BLaER1 (cell line): ENCODE measurements around the gene PSMD13.
"Not testable (repeated sequence)": the region's sequence is repeated elsewhere in the genome, so short reads cannot be mapped to it uniquely, and the experiment has no call there.

Source experiments
- H3K27ac ChIP-seq: shearing (Covaris generic); formaldehyde crosslinking; 2 replicates; pipeline ENCODE4 v1.8.1; 2022
- H3K27me3 ChIP-seq: shearing (Covaris generic); formaldehyde crosslinking; 2 replicates; pipeline ENCODE4 v1.8.1; 2022
- H3K36me3 ChIP-seq: shearing (Covaris generic); formaldehyde crosslinking; 2 replicates; pipeline ENCODE4 v1.8.1; 2022
- H3K4me1 ChIP-seq: shearing (Covaris generic); formaldehyde crosslinking; 2 replicates; pipeline ENCODE4 v1.8.1; 2022
- H3K4me2 ChIP-seq: shearing (Covaris generic); formaldehyde crosslinking; 2 replicates; pipeline ENCODE4 v1.8.1; 2022
- H3K4me3 ChIP-seq: shearing (Covaris generic); formaldehyde crosslinking; 2 replicates; pipeline ENCODE4 v1.8.1; 2022
- H3K9ac ChIP-seq: shearing (Covaris generic); formaldehyde crosslinking; 2 replicates; pipeline ENCODE4 v1.8.1; 2022
- H3K9me3 ChIP-seq: shearing (Covaris generic); formaldehyde crosslinking; 2 replicates; pipeline ENCODE4 v1.8.1; 2022
- H4K20me1 ChIP-seq: shearing (Covaris generic); formaldehyde crosslinking; 2 replicates; pipeline ENCODE4 v1.8.1; 2022
- Cebpa-rat ChIP-seq: shearing (Covaris generic); IDR thresholded peaks from 2 replicates; pipeline ENCODE4 v1.8.1; 2022

The PSMD13 gene

DNA sequence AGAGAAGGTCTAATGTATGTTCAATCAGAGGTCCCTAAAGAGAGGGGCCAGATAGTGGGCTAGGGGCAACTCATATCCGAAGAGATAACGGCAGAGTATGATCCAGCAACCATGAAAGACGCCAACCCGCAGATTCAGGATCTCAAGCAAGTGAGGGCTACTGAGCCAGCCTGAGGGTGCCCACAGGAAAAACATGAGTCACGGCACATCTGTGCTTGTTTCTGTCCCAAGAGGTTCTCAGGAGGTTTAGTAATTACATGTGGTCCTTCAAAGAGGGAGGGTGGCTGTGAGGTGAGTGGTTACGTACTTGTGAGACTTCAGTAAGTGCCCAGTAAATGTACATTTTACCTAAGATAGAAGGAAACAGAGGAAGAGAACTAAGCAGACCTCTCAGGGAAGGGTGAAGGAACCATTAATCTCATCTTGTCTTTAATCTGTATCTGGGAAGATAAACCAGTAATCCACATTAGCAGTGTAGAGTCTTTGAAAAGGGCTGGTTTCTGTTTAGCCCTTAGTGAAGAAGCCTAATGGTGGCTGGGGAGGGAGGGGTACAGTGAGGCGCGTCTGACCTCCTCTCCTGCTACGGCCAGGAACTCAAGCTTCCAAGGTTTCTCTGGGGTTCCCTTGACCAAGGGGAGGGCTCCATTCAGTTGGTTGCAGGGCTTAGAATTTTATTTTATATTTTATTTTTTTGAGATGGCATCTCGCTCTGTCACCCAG lies 10.9 kb upstream of the PSMD13 start:
- Histone ChIP-seq H3K4me3 (peak overlapping the region; percentile 17; the same call in 1 of the 2 replicates), H3K4me1 (peaks cover 53% of the 10 kb centered on the region), H4K20me1 (no peaks in the 10 kb centered on the region), H3K27ac (peak overlapping the region; percentile 82), H3K4me2 (peak overlapping the region; percentile 72), H3K36me3 (peaks cover 30% of the 10 kb centered on the region), H3K9me3 (no peaks in the 10 kb centered on the region), H3K27me3 (no peaks in the 10 kb centered on the region), H3K9ac (peak overlapping the region; percentile 44)
- TF ChIP-seq Cebpa-rat, result no peak

DNA sequence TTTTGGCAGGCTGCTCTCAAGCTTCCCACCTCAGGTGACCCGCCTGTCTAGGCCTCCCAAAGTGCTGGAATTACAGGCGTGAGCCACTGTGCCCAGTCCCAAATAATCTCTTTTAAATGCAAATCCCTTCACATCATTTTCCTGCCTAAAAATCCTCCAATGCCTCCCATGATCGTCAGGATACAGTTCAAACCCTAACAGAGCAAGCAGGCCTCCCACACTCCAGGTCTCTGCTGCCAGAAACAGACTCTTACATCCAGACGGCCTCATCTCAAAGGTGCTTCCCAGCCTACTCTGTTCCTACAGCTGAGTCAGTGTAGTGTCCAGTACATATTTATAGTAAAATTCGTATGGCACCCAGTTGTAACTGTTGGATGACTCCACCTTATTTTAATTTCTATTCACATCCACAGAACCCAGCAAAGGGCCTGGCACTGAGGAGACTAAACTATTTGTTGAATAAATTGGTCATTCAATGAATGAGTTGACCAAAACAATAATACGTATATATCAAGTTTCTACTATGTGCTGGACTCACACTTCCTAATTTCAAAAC lies 8.9 kb upstream of the PSMD13 start:
- TF ChIP-seq Cebpa-rat, result no peak
- no peak overlapping the region for H3K27ac ChIP-seq
- peaks cover 46% of the 10 kb centered on the region for H3K4me1 ChIP-seq
- H3K9me3 ChIP-seq, result no peaks in the 10 kb centered on the region
- H3K4me2 ChIP-seq, result no peak overlapping the region
- H4K20me1 ChIP-seq, result no peaks in the 10 kb centered on the region
- H3K27me3 ChIP-seq, result no peaks in the 10 kb centered on the region
- peaks cover 19% of the 10 kb centered on the region; the same call in 1 of the 2 replicates for H3K36me3 ChIP-seq
- no peak overlapping the region for H3K4me3 ChIP-seq
- no peak overlapping the region for H3K9ac ChIP-seq

DNA sequence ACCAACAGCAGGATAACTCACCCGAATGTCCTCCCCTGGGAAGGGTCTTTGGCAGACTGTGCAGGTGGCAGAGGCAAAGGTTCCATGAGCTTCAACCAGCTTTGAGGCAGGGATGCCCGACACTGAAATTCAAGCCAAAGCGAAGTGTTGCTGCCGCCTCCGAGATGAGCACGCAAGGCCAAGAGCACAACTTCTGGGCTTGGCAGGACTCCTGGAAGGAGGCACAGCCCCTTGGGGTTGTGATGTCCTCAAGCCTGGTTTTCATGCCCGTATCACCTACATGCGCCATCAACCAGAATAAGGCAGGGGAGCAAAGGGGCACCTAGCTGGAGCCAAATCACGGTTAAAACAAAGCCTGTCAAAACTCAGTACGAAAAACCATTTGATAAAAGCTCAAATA lies 6.3 kb upstream of the PSMD13 start:
- H3K4me3 ChIP-seq, result no peak overlapping the region
- peaks cover 17% of the 10 kb centered on the region; the same call in 1 of the 2 replicates for H3K36me3 ChIP-seq
- H3K4me2 ChIP-seq, result no peak overlapping the region
- no peak overlapping the region for H3K27ac ChIP-seq
- H3K9ac ChIP-seq, result no peak overlapping the region
- no peak for TF ChIP-seq Cebpa-rat
- no peaks in the 10 kb centered on the region for H3K27me3 ChIP-seq
- H4K20me1 ChIP-seq, result no peaks in the 10 kb centered on the region
- H3K9me3 ChIP-seq, result no peaks in the 10 kb centered on the region
- H3K4me1 ChIP-seq, result peaks cover 31% of the 10 kb centered on the region

DNA sequence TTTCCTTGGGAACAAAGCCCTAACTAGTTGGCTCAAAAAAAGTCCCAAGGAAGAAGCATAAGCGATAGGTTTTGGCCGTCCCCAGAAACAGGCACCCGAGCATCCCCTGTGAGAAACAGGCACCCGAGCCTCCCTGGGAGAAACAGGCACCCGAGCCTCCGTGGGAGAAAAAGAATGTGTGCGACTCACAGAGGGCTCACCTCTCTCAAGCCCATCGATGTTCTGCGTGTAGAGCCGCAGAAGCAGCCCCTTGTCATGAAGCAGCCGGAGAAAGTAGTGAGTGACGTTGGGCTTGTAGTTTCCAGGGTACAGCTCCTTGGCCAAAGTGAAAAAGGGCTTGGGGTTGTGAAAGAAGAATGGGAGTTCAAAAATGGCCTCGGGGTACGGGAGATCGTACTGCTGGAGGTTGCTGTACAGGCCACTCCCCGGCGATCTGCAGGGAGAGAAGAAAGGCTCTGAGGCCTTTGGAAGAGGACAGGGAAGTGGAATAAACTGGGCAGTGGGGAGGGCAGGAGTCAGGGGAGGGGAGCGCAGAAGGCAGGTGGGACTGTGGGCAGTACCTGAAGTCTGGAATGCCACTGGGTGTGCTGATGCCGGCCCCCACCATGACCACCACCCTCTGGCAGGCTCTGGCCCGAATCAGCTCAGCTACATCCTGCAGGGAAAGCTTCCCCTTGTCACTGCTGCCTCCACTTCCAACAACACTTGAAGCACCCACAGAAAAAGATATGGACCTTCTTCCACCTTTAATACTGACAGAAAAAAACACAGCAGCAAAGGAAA lies 3.8 kb upstream of the PSMD13 start:
- Histone ChIP-seq H3K27me3 (no peaks in the 10 kb centered on the region), H3K27ac (no peak overlapping the region), H3K4me2 (no peak overlapping the region), H4K20me1 (peaks cover 10% of the 10 kb centered on the region; the same call in 1 of the 2 replicates), H3K4me3 (no peak overlapping the region), H3K36me3 (peaks cover 17% of the 10 kb centered on the region; the same call in 1 of the 2 replicates), H3K9me3 (no peaks in the 10 kb centered on the region), H3K4me1 (peaks cover 26% of the 10 kb centered on the region), H3K9ac (no peak overlapping the region)
- no peak for TF ChIP-seq Cebpa-rat

DNA sequence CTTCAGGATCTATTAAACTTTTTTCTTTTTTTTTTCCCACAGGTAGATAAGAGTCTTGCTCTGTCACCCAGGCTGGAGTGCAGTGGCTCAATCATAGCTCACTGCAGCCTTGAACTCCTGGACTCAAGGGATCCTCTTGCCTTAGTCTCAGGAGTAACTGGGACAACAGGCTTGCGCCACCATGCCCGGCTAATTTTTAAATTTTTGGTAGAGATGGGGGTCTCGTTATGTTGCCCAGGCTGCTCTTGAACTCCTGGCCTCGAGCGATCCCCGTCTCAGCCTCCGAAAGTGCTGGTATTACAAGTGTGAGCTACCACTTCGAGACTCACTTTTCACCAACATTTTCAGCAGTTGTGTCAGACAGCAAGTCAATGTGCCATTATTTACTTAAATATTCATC lies 1.6 kb upstream of the PSMD13 start:
- peak overlapping the region; percentile 94 for H3K4me2 ChIP-seq
- no peaks in the 10 kb centered on the region for H3K27me3 ChIP-seq
- peaks cover 29% of the 10 kb centered on the region for H4K20me1 ChIP-seq
- H3K4me3 ChIP-seq, result peak overlapping the region; percentile 100
- H3K4me1 ChIP-seq, result peaks cover 36% of the 10 kb centered on the region
- no peaks in the 10 kb centered on the region for H3K9me3 ChIP-seq
- no peak for TF ChIP-seq Cebpa-rat
- peaks cover 20% of the 10 kb centered on the region for H3K36me3 ChIP-seq
- H3K27ac ChIP-seq, result no peak overlapping the region
- H3K9ac ChIP-seq, result peak overlapping the region; percentile 85

DNA sequence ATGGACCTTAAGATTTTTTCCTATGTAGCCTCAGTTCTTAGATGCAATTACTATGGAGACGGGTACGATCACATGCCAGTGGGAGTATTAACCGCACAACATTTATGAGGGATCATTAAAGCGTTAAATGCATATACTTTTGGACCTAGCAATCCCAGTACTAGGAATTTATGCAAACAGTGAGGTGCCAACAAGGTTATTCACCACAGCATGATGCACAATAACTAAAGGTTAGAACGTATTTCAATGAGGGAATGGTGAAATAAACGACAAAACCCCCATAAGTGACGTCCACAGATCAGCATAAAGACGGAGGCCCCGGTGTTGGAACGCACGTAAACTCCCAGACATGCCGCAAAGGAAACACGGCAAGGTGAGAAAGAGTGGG lies 1.2 kb upstream of the PSMD13 start:
- H3K27ac ChIP-seq, result peak overlapping the region; percentile 82
- no peak for TF ChIP-seq Cebpa-rat
- peak overlapping the region; percentile 100 for H3K4me3 ChIP-seq
- peak overlapping the region; percentile 94 for H3K4me2 ChIP-seq
- H3K9me3 ChIP-seq, result no peaks in the 10 kb centered on the region
- peaks cover 20% of the 10 kb centered on the region for H3K36me3 ChIP-seq
- H3K4me1 ChIP-seq, result peaks cover 32% of the 10 kb centered on the region
- H3K27me3 ChIP-seq, result no peaks in the 10 kb centered on the region
- peaks cover 31% of the 10 kb centered on the region for H4K20me1 ChIP-seq
- H3K9ac ChIP-seq, result peak overlapping the region; percentile 85

DNA sequence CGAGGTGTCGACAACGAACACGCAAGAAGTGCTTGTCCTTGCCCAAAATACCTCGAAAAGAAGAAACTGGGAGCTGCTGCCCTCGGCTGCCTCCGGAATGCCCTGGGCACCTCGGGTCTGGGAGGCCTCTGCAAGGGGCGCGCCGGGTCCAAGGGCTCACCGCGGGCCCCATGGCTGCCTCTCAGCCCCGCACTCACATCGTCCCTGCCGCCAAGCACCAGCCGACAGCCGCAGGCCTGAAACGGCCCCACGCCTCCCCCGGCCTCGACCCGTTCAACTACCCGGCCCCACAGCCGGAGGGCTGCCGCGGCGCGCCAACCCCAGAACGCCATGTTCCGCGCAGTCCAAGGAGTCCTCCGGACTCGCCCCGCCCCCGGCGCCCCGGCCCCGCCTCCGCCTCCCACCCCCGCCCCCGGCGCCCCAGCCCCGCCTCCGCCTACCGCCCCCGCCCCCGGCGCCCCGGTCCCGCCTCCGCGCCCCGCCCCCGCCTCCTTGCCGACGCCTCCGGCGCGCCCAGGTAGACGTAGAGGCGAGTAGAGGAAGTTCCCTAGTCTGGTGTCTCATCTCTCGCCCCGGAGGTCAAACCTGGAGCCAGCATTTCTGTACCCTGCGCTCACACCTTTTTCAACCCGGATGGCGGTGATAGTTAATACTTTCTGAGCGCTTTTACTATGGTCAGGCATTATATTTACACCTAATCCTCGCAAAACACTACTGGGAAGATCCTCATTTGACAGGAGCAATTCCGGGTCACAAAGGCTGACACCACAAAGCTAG lies 591 bp upstream of the PSMD13 start, which contains the start of gene SIRT3:
SIRT3 (minus strand) TSS at position 346 of the 777 bp plus-strand sequence; CDS start at position 332, 14 bp downstream.
- Histone ChIP-seq H3K27me3 (no peaks in the 10 kb centered on the region), H3K9ac (peak within 1 kb of the TSS; percentile 95), H3K9me3 (no peaks in the 10 kb centered on the region), H3K4me1 (peaks cover 32% of the 10 kb centered on the region), H3K4me2 (peak within 1 kb of the TSS; percentile 97), H3K36me3 (peaks cover 25% of the 10 kb centered on the region), H4K20me1 (peaks cover 37% of the 10 kb centered on the region), H3K27ac (peak within 1 kb of the TSS; percentile 93), H3K4me3 (peak within 1 kb of the TSS; percentile 100)
- TF ChIP-seq Cebpa-rat, result no peak

DNA sequence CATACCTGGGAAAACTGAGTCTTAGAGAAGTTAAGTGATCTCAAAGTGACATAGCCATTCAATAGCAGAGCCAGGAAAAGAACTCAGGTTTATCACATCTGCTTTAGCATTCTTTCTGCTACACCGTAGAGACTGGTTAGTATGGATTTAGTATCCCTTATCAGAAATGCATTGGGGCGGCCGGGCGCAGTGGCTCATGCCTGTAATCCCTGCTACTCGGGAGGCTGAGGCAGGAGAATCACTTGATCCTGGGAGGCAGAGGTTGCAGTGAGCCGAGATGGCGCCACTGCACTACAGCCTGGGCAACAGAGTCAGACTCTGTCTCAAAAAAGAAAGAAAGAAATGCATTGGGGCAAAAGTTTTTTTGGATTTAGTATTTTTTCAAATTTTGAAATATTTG lies 1.6 kb downstream of the PSMD13 start:
- Histone ChIP-seq H3K4me3 (peak overlapping the region; percentile 100), H4K20me1 (peaks cover 54% of the 10 kb centered on the region), H3K4me1 (peaks cover 32% of the 10 kb centered on the region), H3K4me2 (peak overlapping the region; percentile 97), H3K9ac (peak overlapping the region; percentile 95; the same call in 1 of the 2 replicates), H3K36me3 (peaks cover 46% of the 10 kb centered on the region)
- H3K9me3 ChIP-seq, H3K27me3 ChIP-seq, H3K27ac ChIP-seq: not testable (repeated sequence)

DNA sequence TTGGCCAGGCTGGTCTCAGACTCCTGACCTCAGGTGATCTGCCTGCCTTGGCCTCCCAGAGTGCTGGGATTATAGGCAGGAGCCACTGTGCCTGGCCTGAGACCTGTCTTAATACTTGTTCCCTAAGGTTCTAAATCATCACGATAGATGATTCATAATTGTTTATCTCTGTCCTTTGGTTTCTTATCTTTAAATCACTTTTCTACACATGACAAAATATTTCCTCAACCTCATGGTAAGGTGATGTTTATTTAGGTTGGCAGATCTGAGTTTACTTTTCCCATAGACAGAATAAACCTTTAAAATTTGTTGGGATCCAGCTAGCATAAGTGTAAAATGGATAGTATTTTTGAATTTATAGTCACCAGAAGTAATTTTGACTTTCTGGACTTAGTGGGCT lies 3.5 kb downstream of the PSMD13 start:
- Histone ChIP-seq H3K9ac (no peak overlapping the region), H3K9me3 (no peaks in the 10 kb centered on the region), H3K4me1 (peaks cover 22% of the 10 kb centered on the region), H3K27me3 (no peaks in the 10 kb centered on the region), H3K27ac (no peak overlapping the region), H4K20me1 (peaks cover 58% of the 10 kb centered on the region), H3K4me3 (no peak overlapping the region), H3K36me3 (peaks cover 65% of the 10 kb centered on the region), H3K4me2 (no peak overlapping the region)
- no peak for TF ChIP-seq Cebpa-rat
